HuH-7 (cell line): ENCODE data around the gene EGFL7.

Experiments used
- DNase-seq: peaks from one replicate; pipeline ENCODE4 v3.0.0; 2011; ENCODE audit warnings: low spot score

Gene EGFL7

GRCh38 chr9:136719195-136719880 lies 56.6 kb downstream of the EGFL7 start:
- no peak for DNase-seq

GRCh38 chr9:136720251-136720897 lies 57.7 kb downstream of the EGFL7 start:
- no peak for DNase-seq

- no peak for DNase-seq
Observed at GRCh38 chr9:136720898-136721338, 58.2 kb downstream of the EGFL7 start.

GRCh38 chr9:136721339-136722092 lies 58.8 kb downstream of the EGFL7 start:
- DNase-seq: no peak
